ENCODE measurements around the gene TBC1D4.

DNA sequence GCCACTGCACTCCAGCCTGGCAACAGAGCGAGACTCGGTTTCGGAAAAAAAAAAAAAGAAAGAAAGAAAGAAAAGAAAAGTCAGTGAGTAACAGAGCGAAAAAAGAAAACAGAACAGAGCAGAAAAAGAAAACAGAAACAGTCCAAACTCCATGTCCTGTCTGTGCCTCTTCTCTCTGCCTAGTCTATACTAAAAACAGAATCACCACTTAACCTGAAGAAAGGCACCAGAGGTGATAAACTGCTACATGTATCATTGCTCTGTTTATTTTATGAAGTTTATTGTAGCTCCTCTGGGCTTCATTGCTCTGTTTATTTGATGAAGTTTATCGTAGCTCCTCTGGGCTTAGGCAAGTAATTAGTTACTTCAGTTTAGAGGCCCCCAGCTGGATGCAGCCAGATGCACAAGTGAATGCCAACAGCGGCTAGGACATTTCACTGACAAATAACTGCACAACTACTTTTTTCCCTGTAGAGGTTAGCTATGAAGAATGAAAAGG, 39.2 kb downstream of the TBC1D4 start:
- TF ChIP-seq POLR2AphosphoS5 (IDR thresholded peaks at IDR 0.05): no peak
- TF ChIP-seq, protein P1, sequence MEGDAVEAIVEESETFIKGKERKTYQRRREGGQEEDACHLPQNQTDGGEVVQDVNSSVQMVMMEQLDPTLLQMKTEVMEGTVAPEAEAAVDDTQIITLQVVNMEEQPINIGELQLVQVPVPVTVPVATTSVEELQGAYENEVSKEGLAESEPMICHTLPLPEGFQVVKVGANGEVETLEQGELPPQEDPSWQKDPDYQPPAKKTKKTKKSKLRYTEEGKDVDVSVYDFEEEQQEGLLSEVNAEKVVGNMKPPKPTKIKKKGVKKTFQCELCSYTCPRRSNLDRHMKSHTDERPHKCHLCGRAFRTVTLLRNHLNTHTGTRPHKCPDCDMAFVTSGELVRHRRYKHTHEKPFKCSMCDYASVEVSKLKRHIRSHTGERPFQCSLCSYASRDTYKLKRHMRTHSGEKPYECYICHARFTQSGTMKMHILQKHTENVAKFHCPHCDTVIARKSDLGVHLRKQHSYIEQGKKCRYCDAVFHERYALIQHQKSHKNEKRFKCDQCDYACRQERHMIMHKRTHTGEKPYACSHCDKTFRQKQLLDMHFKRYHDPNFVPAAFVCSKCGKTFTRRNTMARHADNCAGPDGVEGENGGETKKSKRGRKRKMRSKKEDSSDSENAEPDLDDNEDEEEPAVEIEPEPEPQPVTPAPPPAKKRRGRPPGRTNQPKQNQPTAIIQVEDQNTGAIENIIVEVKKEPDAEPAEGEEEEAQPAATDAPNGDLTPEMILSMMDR (IDR thresholded peaks at IDR 0.05): no peak
- TF ChIP-seq EP300 (IDR thresholded peaks at IDR 0.05): no peak
- TF ChIP-seq POLR2A (IDR thresholded peaks at IDR 0.05; ENCODE audit: low read depth): no peak

All from esophagus muscularis mucosa (tissue), 4 donors.